Pancreas (tissue), 10 donors: Measurements from ENCODE around the gene CCDC122. TPM values are rescaled to one million over a fixed set of nuclear protein-coding genes. Genes with fewer than 3 reads are reported as not detected.

Source experiments
- ATAC-seq, 4 donors: fragments of 200-7000 bp; cut with Tn5 transposase; one replicate each; pipeline versions ENCODE4 v1.8.0 to v1.9.1; 2020; ENCODE audit warnings: mild to moderate bottlenecking in 4 of 4, moderate library complexity in 4 of 4
- DNase-seq, 6 donors: peaks; one replicate each; pipeline ENCODE4 v3.0.0-alpha.2; 2020
- FAIRE-seq: peaks from 2 replicates; lab custom pipeline; 2012; peaks lifted over from hg19 to GRCh38; lab: Jason Lieb, UNC
- H3K27ac ChIP-seq, 4 donors: fragments of 200-600 bp; sonication (generic); 1 replicate in 3 of 4; 2 replicates in 1 of 4; pipeline versions ENCODE4 v1.5.0 to v1.8.0; 2020
- H3K27me3 ChIP-seq, 4 donors: fragments of 200-600 bp; one replicate each; pipeline ENCODE4 v1.8.0; 2021
- H3K36me3 ChIP-seq, 3 donors: fragments of 200-600 bp; sonication (generic) in 1 of 3; one replicate each; pipeline versions ENCODE4 v1.5.0 to v1.8.0; 2020 to 2021
- H3K4me1 ChIP-seq, 3 donors: fragments of 200-600 bp; one replicate each; pipeline ENCODE4 v1.8.0; 2021
- H3K4me3 ChIP-seq, 4 donors: fragments of 200-600 bp; sonication (generic) in 2 of 4; one replicate each; pipeline versions ENCODE4 v1.5.0 to v1.8.0; 2020 to 2021
- H3K9me3 ChIP-seq, 4 donors: fragments of 200-600 bp; one replicate each; pipeline ENCODE4 v1.8.0; 2021
- WGBS, 2 donors: extraction: QIAGEN DNeasy Blood & Tissue Kit; methylation state at CpG; one replicate each; pipeline ENCODE4 v1.1.7; 2013; 5-methylcytosine and 5-hydroxymethylcytosine counted together
- intact Hi-C, 3 donors: fragments of 100-400 bp; cut with DNase I; formaldehyde crosslinking; loops; one replicate each; pipeline versions ENCODE4 v1.11.1 to v1.14.2; 2022
- polyA plus RNA-seq, 2 donors: library from polyadenylated mRNA; stranded (reverse); fragments of 200-250 nt; gene quantifications; one replicate each; pipeline ENCODE4 v1.2.3, GENCODE V29; 2013
- total RNA-seq, 6 donors: library from RNA; stranded (reverse); fragmentation: NEBNext Ultra II Directional in 4 of 6; extraction: Animal tissue kit (Norgen Biotek cat#: 25700) in 4 of 6; gene quantifications; one replicate each; pipeline versions ENCODE4 v1.2.1 to v1.2.4, GENCODE V29; 2021 to 2023
- TF ChIP-seq, protein P1 (sequence below), 4 donors: fragments of 200-600 bp; sonication (generic) in 3 of 4; IDR thresholded peaks; one replicate each; pipeline versions ENCODE4 v1.5.0 to v1.8.0; 2021; ENCODE audit warnings: antibody characterized with exemption in 4 of 4
- donor health status: healthy with polysubstance abuse.
- donor health status: DM: no; HTN: no; CAD: no; lungs with moderate emphysema.
- donor health status: DM: no; HTN: no; CAD: no.
- donor health status: control.
- donor health status: control.
- donor health status: Bipolar disorder and iron deficiency.
- donor health status: DM: yes; HTN: yes; CAD: no.
- donor health status: DM: no; HTN: no; CAD: no.
- donor health status: DM: no; HTN: no; CAD: no.
- donor health status: DM: yes; HTN: yes; CAD: no.

The CCDC122 gene
- total and polyA plus RNA-seq, 8 donors = 2.9 to 7.3 (median 4.7) TPM

DNA sequence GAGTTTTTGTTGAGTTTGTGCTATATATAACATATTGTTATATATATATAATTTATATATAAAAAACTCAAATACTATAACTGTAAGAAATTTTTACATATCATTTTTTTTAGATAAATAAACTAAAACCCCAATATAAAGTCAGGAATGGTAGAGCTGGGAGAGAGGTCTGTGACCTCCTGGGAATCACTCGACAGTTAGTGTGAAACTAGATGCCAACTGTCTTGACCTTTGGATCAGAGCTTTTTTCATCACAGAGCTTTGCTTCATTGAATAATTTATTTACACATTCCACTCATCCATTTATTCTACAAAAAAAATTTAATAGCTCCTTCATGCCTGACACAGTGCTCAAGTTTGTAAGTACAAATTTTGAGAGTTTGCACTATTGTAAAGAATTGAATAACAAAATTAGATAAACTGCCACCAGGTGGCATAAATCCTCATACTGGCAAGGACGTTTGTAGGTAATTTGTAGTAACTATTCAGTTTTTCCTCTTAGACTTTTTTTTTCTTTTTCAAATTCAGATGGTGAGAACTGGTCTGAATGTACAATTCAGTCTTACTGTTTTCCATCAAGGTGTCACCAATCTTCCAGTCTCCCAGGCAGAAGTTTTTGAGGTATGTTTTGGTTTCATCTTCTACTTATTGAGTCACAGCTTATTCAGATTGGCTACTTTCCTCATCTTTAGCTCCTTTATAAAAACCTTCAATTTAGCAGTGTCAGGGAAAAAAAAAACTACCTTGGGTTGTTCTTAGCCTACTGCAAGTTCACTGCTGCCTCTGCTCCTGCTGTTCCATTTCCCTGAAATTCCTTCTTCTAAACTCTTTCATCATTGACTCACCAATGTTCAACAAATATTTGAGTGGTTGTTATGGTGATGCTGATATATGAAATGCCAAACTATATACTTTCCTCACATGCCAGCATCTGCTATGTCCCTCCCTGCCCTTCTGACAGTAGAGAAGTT lies 28.9 kb upstream of the CCDC122 start:
- no peaks in the 10 kb centered on the region for H3K36me3 ChIP-seq
- H3K27ac ChIP-seq = no peak overlapping the region
- no peak overlapping the region for H3K4me3 ChIP-seq
- no peaks in the 10 kb centered on the region for H3K9me3 ChIP-seq
- 14 to 20% methylated on average over 2 of the region's 2 CpGs for WGBS, 2 donors
- intact Hi-C loops = loop anchor here in 2 of 3 donors (10.0 kb wide), 1 partner anchor 546 kb away; no protein-coding TSS in a partner anchor
- peaks cover 0 to 2% (median 0%) of the 10 kb centered on the region in 3 donors for H3K4me1 ChIP-seq
- H3K27me3 ChIP-seq = no peaks in the 10 kb centered on the region
- TF ChIP-seq, protein P1, sequence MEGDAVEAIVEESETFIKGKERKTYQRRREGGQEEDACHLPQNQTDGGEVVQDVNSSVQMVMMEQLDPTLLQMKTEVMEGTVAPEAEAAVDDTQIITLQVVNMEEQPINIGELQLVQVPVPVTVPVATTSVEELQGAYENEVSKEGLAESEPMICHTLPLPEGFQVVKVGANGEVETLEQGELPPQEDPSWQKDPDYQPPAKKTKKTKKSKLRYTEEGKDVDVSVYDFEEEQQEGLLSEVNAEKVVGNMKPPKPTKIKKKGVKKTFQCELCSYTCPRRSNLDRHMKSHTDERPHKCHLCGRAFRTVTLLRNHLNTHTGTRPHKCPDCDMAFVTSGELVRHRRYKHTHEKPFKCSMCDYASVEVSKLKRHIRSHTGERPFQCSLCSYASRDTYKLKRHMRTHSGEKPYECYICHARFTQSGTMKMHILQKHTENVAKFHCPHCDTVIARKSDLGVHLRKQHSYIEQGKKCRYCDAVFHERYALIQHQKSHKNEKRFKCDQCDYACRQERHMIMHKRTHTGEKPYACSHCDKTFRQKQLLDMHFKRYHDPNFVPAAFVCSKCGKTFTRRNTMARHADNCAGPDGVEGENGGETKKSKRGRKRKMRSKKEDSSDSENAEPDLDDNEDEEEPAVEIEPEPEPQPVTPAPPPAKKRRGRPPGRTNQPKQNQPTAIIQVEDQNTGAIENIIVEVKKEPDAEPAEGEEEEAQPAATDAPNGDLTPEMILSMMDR (IDR thresholded peaks at IDR 0.05) = peak in 3 of 4 donors; percentile 20 to 49 (median 35)
- FAIRE-seq = peak; percentile 95
- DNase-seq = no peak
- ATAC-seq = peak; percentile 62 to 81 (median 78)

DNA sequence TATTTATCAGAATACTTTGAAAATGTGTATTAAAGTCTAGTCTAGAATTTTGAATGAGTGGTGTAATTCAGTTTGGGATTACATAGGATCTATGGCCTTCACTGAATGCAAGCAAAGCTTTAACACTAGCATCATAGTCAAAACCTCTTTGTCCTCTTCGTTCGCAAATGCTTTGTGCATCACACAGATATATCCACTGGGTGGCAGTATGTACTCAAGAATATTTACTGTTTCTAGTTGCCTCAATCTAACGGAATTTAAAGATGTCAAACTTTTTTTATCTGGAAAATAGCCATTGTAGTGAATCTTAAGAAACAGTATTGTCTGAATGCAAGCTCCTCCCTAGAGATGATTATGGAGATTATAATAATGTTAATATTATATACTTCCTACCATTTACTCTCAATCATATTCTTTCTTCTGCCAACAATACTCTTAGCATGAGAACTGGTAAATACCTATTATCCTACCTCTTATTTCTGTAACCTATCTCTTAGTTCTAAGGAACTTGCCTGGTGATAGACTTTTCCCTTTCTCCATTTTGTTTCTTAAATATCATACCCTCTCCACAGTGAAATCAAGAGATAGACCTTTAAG lies 26.0 kb upstream of the CCDC122 start:
- Histone ChIP-seq H3K27ac (no peak overlapping the region), H3K36me3 (no peaks in the 10 kb centered on the region), H3K4me1 (peaks cover 0 to 2% (median 0%) of the 10 kb centered on the region in 3 donors), H3K9me3 (no peaks in the 10 kb centered on the region), H3K27me3 (no peaks in the 10 kb centered on the region), H3K4me3 (no peak overlapping the region)
- ATAC-seq (peak in 3 of 4 donors; percentile 77 to 92 (median 83)), DNase-seq (peak in 2 of 6 donors; percentile 16 to 46), FAIRE-seq (peak; percentile 96)
- TF ChIP-seq, protein P1 (IDR thresholded peaks at IDR 0.05) = peak; percentile 62 to 72 (median 70)
- intact Hi-C loops = loop anchor here in 2 of 3 donors (10.0 kb wide), 1 partner anchor 549 kb away; no protein-coding TSS in a partner anchor
- 0% methylated on average over 3 of the region's 3 CpGs for WGBS, 2 donors

DNA sequence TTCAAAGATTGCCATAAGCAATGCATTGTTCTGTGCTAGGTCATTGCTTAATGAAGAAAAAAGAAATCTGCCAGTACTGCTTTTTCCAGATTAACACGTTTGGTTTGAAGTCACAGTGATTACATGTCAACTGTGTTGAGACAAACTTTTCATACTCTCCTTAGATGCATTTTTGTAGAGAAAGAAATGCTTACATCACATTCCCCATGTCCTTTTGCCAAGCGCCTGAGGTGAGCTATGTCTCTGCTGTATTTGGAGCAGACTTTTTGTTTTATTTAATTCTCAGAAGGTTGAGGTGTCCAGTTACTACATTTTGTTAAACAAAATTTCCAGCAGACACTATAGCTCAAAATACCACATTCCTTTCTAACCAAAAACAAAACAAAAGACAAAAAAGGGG lies 16.4 kb upstream of the CCDC122 start:
- Histone ChIP-seq H3K27me3 (no peaks in the 10 kb centered on the region), H3K9me3 (no peaks in the 10 kb centered on the region), H3K27ac (no peak overlapping the region), H3K36me3 (no peaks in the 10 kb centered on the region), H3K4me3 (no peak overlapping the region), H3K4me1 (no peaks in the 10 kb centered on the region)
- FAIRE-seq (no peak), DNase-seq (no peak), ATAC-seq (no peak)
- intact Hi-C loops = no loop called here
- TF ChIP-seq, protein P1 (IDR thresholded peaks at IDR 0.05) = no peak
- 64 to 69% methylated on average over 2 of the region's 2 CpGs for WGBS, 2 donors

DNA sequence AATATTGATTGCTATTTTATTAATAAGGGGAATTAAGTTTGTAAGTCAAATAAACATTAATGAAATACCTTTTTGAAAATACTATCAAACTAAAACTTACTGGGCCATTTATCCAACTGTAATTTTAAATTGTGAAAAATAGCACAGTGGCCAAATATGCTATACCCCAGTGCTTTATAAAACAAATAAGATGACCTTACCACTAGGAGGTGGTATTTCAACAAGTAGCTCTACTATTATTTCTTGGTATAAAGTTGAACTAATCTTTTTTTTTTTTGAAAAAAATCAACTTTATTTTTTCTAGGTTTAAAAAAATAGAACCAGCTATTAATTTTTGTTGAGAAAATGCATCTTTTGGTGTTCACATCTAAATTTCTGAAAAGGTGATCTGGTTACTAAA lies 14.9 kb upstream of the CCDC122 start:
- TF ChIP-seq, protein P1 (IDR thresholded peaks at IDR 0.05) = peak in 1 of 4 donors; percentile 11
- H3K36me3 ChIP-seq = no peaks in the 10 kb centered on the region
- peak; percentile 37 for FAIRE-seq

More for the DNA sequence above, 14.9 kb upstream of the CCDC122 start:
- Histone ChIP-seq H3K4me1 (no peaks in the 10 kb centered on the region), H3K4me3 (no peak overlapping the region), H3K27ac (no peak overlapping the region), H3K9me3 (no peaks in the 10 kb centered on the region), H3K27me3 (no peaks in the 10 kb centered on the region)
- intact Hi-C loops = no loop called here
- DNase-seq = no peak
- no peak for ATAC-seq
